HG03520 (cell line): ENCODE data around the gene CDC42EP3.

ENCODE experiments used
- ATAC-seq: cut with Tn5 transposase; IDR thresholded peaks from one replicate; pipeline ENCODE4 v1.9.1; 2021; ENCODE audit warnings: mild to moderate bottlenecking, moderate library complexity; ENCODE audit not compliant: unreplicated experiment

The CDC42EP3 gene

DNA sequence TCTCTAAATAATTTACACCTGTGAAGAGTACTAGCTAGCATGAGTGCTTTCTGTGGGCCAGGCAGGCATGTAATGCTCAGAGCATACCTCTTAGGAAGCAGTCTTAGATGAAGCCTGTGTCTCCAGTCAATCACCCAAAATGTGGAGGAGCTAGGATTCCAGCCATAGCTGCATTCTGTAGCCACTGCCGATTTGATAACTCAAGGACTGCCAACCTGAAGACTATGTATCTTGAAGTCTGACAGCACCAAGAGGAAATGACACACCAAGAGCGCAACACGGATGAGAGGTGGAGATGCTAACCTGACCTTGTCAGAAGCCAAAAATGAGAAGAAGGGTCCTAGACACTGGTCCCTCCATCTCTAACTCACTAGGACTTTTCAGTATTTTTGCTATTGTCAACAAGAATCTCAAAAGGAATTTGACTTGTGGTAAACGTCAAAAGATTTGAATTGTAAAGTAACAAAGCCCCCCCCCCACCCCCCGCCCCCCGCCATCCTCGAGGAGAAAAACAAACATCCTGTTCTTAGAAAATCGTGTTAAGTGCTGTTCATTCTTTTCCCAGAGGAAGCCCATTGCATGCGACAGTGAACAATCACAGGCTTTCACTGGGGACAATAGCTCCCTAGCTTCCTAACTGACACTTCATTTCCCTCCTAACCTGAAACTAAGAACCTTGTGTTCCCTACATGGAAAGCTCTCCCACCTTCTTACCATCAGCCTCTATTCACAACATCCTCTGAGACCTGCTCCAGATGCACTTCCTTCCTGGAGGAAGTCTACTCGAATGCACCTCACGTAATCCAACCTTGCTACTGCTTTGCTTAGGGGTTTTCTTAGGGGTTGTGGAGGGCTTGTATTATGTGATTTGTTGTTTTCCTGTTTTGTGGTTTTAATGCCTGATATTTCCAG is 14.7 kb downstream of the CDC42EP3 start:
- ATAC-seq, result no peak

DNA sequence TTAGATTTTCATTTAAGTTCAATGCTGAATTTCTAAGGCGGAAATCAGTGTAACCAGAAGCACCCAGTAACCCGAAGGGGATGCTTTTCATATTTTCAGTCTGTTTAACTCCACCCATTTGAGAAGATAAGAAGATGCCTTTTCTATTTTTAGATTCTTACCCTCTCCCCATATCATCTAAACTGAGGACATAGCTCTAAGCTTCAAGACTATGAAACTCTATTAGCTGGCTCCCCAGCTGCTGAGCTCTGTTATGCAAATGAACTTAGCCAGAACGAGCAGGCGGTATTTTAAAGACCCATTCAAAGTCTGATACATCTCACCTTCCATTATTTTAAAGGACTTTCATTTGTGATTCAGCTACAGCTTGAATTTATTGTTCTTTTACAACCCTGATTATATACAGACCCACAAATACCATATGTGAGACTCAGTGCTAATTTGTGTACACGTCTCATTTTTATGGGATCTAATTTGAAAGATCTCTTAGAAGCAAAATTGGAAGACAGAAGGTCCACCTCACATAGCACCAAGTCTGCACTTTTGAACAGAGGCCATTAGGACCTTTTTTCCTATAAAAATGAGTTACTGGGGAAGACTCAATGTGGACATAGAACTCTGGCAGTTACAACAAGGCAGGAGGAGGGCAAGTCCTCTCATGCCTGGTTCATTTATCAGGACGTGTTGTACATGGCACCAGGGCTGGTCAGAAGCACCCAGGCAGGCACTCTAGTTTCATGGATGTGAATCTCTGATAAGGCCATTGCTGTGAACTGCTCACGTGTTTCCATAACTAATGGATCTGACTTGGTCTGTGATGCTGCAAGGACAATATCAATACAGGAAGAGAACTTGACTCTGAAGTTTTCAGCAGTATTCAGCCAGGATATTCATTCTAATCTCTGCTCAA is 16.3 kb downstream of the CDC42EP3 start:
- ATAC-seq, result peak; percentile 78

- no peak for ATAC-seq
Measured at GRCh38 chr2:37654419-37654818, 17.0 kb downstream of the CDC42EP3 start.

DNA sequence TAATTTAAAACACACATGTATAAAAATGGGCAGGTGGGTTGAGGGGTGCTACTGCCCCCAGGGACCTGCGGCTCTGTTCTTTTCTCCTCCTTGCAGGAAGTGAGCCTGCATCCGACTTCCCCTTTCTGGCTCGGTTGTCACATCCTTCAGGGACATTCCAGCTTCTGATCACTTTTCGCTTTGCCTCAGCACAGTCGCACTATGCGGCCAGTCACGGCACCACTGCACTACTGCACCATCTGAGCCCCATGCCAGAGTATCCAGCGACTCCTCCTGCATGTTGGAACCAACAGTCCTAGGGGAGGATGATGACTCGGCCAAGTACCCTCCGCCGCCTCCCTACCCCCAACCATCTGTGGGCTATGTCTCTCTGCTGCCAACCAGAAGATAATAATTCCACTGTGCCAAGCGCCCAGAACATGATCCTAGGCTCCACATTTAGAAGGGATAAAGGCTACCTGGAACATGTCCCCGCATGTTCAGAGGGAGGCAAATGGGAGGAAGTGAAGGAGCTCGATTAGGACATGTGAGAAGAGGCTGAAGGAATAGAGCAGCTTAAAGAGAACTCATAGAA is 17.6 kb downstream of the CDC42EP3 start:
- peak; percentile 26 for ATAC-seq

GRCh38 chr2:37653093-37653492 is 18.3 kb downstream of the CDC42EP3 start:
- no peak for ATAC-seq

DNA sequence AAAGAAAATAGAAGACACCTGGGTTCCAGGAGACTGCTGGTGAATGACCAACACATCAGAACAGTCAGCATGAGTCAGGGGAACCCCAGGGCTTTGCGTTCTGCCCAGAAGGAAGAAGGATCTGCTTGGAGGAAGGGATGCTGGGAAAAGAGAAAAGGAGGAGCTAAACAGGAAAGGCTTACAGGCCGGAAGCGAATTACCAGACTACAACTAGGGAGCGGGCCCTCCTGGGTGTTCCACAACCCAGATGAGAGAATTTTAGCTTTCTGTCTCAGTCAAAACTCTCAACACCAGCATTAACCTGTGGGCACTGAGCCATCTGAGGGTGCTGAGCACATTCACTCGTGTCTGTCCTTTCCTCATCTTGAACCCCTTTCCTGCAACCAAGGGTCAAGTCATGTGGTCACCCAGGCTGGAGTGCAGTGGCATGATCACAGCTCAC is 19.2 kb downstream of the CDC42EP3 start:
- ATAC-seq, result no peak

DNA sequence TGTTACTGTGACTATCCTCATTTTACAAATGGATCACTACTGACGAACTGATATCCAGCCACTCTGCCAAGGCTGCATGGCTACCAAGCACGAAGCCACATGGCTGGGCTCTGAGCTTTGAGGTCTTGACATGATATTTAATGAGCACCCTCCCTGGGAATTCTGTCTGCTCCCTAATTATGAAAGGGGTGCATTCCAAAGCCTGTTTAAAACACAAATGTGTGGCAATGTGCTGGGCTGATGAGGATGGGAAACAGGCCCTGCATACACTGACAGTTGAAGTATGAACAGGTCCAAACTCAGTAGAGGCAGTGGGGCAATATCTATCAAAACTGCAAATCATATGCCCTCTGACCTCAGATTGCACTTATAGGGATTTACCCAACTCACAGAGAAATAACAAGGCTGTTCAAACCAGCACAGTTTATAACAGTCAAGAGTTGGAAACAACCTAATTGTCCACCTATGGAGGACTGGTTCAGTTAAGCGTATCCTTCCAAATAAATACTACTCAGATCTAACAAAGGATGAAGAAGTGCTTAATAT is 20.8 kb downstream of the CDC42EP3 start:
- ATAC-seq, result no peak

GRCh38 chr2:37649518-37649917 is 21.9 kb downstream of the CDC42EP3 start:
- no peak for ATAC-seq

- no peak for ATAC-seq
Measured at GRCh38 chr2:37648331-37649011, 23.0 kb downstream of the CDC42EP3 start.

DNA sequence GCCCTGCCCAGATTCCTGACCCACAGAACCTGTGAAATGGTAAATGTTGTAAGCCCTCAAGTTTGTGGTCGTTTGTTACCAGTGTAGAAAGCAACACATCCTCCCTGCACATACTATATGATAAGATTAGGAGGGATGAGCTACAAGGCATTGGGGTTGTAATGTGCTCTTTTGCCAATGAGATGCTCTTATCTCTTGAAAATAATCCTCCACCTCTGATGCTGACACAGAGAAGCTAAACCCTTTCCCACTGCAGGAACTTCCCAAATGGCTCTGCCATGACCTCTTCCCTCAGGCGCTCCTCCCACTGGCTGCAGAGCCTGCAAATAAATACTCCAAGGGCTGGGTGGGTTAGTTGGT is 23.5 kb downstream of the CDC42EP3 start:
- ATAC-seq, result no peak

GRCh38 chr2:37645836-37646235 is 25.6 kb downstream of the CDC42EP3 start:
- ATAC-seq, result no peak

- no peak for ATAC-seq
Measured at GRCh38 chr2:37645362-37645761, 26.1 kb downstream of the CDC42EP3 start.

GRCh38 chr2:37644191-37644590 is 27.3 kb downstream of the CDC42EP3 start:
- no peak for ATAC-seq

DNA sequence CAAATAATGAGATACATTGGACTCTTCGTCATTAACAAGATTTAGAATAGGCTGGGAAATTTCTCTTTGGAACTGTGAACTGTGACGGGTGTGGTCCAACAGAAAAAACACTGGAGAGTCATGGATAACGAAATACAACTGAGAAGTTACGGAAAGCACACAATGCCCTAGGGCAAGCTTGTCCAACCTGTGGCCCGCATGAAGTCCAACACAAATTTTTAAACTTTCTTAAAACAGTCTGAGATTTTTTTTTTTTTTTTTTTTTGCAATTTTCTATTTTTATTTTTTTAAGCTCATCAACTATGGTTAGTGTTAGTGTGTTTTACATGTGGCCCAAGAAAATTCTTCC is 27.7 kb downstream of the CDC42EP3 start:
- no peak for ATAC-seq

DNA sequence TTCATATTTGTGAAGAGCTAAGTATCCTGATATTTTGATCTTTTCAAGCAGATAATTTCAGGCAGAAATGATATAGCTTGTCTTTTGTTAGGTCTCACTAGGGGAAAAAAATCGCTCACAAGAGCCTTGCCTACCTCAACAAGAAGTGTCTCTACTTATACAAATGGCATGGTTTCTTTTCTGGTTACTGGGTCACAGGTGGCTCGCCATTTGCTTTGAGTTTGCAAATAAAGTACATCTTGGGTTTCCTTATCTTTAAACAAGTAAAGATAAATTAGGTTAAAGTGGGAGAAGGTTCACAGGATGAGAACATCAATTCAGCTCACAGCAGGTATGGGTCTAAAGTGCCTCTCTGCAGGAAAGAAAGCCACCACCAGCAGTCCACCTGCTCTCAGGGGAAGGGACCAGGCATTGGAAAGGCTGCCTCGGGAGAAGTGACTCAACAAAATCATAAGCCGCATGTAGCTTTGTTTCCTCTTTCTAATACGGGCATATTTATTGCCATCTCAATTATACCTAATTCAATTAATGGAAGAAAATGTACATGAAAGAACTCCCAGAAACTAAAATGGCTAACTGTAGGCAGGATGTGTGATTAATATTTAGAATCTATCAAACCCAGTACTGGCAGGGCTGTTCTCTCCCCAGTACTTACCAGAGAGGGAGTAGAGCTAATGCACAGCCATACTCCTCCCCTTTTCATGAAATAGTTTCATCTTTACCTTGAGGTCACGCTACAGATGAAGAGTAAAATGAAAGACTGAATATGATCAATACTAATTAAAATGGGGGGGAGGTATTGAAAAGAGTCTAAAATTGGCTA is 28.3 kb downstream of the CDC42EP3 start:
- ATAC-seq, result no peak

DNA sequence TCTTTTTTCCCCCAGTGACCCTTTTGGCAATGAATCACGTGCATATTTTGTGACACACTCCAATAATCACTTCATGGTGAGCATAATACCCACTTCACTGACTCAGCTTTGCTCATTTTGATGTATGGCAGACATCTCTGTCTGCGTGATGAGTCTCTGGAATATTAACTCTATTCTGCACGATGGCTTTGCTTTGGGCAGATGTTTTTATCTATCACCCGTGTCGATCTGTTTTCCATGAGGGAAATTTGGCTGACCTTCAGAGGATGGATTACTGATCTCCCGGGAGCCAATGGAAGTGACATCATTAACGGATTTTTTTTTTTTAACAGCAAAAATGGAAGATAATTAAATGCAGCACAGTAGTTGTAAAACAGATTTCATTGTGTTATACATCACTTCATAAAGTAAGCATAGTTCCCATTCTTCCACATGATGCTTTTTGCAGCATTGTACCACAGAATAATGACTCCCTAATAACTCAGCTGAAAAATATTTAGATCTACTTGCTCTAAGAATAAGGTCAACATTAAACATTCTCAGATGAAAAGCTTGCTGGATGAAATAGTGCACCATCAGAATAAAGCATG is 29.8 kb downstream of the CDC42EP3 start:
- no peak for ATAC-seq

GRCh38 chr2:37639631-37640030 is 31.8 kb downstream of the CDC42EP3 start:
- no peak for ATAC-seq

GRCh38 chr2:37638973-37639372 is 32.5 kb downstream of the CDC42EP3 start:
- no peak for ATAC-seq

DNA sequence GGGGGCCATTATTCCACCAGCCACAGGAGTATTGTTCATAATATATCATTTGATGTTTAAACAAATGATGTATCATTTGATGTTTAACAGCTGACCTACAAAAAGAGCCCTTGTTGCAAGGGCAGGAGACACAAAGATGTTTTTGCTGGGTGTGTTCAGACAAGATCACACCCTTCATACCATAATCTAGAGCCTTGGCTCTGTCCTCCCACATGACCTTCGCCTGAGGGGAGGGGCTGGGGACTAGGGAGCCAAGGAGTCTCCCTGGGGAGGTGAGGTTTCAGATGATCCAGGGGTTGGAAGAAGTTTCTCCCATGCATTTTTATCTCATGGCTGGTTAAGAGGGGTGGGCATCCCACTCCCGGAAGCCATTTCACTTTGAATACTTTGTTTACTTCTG is 33.5 kb downstream of the CDC42EP3 start:
- no peak for ATAC-seq
